NCI-H1105 (cell line): ENCODE measurements around the gene DRD2.

Experiments
- DNase-seq: peaks from one replicate; lab custom pipeline; 2025; lab: John Stamatoyannopoulos, UW

The DRD2 gene

GRCh38 chr11:113446112-113446511 is 29.1 kb downstream of the DRD2 start:
- DNase-seq: no peak

DNA sequence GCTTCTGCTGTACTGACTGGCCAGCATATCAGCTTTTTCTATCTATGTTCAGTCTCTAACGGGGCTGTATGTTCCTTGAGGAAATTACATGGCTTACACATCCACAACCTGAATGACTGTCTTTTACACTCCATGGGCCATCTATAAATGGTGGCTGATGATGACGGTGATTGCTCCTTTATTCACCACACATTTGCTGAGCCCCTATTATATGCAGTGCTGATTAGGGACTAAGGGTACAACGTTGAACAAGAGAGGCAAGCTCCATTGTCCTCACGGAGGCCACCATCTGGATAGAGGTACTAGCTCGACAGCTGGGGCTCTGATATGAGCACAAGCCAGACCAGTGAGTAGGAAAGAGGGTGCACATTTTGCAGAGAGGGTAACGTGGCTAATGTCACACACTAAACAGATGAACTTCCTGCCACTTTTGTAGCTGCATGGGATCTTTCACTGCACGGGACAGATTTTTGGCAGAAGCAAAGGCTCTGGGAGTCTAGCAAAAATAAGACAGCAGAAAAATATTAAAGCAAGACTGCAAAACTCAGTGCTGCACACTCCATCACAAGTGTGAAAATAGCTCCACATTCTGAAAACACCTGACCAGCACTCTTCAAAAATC is 30.6 kb downstream of the DRD2 start:
- DNase-seq: no peak

DNA sequence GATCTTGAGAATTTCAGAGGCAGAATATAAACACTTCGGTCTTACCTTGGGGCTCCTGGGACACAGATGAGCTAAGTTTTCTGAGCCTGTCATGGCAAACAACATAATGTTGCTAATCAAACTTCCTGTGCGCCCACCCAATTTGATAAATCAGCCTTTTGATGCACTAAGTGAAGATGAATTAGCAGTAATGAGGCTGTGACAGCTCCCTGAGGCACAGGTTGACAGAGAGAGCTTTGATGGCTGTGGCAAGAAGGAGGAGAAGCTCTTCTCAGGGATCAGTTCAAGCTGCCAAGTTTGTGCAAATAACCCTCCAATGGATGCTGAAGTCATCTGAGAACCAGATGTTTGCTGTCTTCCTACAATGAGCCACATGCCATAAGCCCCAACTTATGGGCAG is 34.4 kb downstream of the DRD2 start:
- DNase-seq: no peak

DNA sequence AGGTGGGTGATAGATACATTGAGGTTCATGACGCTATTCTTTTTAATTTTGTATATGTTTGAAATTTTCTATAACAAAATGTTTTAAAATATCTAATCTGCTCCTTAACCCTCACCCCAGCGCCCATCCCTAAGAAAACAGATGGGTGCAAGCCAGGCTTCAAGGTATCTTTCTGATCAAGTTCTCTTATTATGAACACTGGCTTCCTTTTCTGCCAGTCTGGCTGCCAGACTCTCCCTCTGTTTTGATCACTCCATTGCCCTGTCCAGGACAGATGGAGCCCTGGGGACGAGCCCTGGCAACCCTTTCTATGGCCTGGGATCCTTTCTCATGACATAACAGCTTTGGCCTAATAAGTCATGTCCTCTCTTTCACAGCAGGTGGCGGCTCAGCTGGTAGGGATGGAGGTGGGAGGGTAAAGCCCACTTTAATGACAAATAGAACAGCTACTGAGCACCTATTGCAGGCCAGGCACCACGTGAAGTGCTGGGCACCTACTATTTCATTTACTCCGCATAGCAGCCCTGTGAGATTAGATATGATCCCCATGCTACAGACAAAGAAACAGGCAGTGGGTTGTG is 38.4 kb downstream of the DRD2 start:
- DNase-seq: no peak

DNA sequence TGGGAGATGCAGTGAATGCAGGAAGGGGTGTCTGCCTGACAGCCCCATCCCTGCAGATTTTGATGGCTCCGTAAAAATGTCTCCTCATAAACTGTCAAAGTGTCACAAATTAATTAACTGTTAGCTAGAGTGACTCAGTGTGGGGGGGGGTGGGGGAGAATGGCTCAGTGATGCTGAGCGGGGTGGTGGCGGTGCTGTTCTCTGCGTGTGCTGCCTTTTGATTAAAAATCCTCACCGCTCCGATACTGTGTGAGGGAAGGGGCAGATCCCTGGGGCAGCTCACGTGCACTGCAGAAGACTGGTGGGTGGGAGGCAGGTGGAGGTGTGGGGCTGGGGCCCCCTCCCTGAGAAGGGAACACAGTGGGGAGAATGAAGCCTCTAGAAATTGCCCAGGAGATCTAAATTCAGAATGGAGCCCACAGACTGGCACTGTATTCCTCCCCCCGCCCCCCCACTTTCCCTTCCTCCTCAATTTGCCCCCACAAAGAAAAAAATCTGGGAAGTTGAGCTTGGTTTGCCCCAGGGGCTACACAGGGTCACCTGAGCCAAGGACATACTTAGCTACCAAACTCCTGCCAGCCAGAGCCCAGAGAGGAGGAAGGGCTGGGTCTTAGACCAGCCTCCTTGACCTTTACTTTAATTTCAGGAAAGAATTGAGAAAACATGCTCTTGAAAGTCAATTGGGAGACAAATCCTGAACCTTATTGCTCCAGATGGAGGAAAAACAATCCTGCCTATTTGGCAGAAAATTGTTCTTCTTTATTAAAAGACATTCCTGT is 39.8 kb downstream of the DRD2 start:
- DNase-seq: no peak

GRCh38 chr11:113431746-113432145 is 43.5 kb downstream of the DRD2 start:
- no peak for DNase-seq

DNA sequence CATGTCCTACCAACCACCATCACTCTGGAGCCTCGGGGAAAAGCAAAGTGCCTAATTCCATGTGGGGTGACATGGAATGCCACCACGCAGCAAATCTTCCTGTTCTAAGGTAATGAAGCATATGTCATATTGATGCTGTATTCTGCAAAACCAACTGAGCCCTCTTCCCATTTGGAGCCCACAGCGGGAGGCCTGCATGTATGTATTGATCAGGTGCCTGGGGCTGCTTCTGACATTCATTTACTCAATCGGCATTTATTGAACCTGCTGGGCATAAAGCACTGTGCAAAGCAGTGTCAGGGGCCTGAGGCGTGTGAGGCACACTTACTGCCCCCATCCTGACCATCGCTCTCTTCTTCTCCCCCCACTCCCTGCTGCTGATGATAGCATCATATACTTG is 48.5 kb downstream of the DRD2 start:
- no peak for DNase-seq

DNA sequence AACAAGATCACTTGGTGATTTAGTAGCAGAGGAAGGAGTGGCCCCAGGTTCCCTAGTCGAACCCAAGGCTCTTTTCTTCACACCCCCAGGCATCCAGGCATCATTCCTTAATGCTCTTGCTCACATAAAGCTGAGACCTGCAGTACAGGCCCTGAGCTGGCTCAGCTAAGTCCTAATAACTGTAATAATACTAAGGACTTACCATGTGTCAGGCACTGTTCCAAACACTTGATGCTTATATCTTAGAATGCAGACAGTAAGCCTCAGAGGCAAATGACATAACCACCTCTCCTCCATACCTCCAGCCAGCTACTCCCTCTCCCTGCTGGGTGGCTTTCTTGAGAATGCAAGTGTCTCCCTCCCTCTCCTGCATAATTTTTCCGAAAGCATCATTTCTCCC is 54.4 kb downstream of the DRD2 start:
- DNase-seq: no peak

GRCh38 chr11:113419454-113420003 is 55.7 kb downstream of the DRD2 start:
- peak; percentile 78 for DNase-seq

DNA sequence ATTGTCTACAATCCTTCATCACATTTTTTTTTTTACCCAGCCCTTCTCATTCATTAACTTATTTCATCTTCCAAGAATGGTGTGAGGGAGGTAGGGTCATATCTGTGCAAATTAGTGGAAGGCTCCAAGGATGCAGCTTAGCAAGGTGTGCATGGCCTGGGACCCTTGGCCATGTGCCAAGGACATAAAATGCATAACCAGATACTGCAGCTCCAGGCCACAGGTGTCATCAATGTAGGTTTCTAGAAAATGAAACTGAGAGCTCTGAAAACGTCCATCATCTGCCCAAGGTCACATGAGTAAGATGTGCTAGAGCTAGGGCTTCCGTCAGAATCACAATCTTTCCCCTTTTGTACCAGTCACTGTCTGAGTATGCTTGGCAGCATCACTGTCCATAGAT is 57.8 kb downstream of the DRD2 start:
- DNase-seq: no peak

DNA sequence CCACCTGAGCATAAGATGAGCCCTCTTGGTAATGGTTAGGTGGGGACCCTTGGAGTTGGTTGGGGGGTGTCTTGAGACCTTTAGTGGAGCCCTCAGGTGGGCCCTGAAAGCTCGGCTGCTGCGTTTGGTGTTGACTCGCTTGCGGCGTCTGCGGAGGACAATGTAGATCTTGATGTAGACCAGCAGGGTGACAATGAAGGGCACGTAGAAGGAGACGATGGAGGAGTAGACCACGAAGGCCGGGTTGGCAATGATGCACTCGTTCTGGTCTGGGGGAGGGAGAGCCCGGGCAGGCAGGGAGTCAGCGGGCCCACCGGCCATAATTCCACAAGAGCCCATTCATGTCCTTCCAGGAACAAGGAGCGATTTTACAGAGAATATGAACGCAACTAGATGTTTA is 59.9 kb downstream of the DRD2 start:
- no peak for DNase-seq

DNA sequence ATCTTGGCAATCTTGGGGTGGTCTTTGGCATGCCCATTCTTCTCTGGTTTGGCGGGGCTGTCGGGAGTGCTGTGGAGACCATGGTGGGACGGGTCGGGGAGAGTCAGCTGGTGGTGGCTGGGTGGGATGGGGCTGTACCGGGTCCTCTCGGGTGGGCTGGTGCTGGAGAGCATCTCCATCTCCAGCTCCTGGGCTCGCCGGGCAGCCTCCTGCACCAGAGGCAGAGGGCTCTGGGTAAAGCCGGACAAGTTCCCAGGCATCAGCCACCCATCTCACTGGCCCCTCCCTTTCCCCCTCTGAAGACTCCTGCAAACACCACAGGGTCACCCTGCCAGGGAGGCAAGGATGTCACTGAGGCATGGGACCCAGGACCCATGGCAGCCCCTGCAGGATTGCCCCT is 62.5 kb downstream of the DRD2 start:
- DNase-seq: no peak

DNA sequence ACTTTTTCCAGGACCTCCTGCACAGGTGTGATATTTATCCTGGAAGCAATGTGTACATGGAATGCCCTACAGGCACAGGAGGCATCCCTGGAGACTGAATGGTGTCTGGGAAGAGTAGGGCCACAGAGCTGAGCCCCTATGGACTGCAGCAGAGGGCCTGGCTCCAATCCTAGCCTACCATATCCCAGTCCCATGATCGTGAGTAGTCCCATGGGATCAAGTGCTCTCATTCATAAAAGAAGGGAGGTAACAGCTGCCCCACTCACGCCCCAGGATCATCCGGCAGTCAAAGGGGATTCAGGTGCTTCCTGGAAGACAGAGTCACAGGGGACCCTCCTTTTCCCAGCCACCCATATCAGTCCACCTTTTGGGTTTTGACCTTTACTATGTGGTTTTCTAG is 63.7 kb downstream of the DRD2 start:
- no peak for DNase-seq

GRCh38 chr11:113410414-113411135 is 64.6 kb downstream of the DRD2 start:
- no peak for DNase-seq

DNA sequence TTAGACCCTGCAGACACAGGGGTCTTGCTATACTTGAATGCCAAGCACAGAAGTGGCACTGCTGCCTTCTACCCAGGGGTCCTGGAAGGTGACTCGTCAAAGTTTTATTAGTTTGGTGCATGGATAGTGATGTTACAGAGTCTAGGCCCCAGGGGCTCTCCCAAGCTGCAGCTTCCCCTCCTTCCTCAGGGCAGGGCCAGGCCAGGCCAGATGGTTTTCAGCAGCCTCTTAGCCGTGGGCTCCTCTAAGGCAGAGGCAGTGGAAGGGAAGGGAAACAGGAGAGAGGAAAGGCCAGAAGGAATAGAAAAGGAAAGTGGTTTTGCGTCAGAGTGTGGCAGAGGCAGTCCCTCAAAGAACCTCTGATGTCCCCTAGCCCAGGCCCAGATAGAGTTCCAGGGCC is 65.7 kb downstream of the DRD2 start:
- DNase-seq: no peak

DNA sequence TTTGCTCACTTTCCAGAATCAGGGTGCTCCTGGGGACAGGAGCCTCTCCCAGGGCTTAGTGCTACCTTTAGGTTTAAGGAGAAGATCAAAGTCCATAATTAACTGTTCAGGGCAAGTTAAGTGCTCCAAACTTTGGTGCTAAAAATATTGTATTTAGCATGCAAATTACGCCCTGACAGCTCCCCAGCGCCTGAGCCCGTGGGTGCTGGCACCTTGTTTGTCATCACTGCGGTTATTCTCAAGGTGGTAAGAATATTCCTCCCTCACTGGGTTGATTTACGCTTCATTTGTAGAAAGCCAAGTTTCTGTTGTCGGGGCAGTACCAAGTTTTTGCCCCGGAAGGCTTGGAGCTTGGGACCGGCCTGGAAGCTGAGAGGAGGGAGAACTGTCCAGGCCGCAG is 66.3 kb downstream of the DRD2 start:
- DNase-seq: no peak

DNA sequence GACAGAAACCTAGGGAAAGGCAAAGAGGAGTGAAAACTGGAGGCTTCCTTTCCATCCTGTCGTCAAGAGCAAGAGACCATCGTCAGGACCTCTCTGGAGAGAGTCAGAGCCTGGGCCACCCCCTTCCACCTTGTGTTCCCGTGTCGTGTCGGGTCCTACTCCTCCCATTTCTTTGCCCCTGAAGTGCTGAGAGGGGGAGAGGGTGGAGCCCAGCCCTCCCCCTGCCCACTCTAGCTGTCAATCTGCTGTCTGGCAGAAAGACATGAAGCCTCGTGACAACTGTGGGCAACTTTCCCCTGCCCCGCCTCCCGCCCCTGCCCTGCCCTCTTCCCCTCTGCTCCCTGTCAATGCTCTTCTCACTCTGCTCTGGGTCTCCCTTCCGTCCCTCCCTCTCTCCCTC is 67.0 kb downstream of the DRD2 start:
- no peak for DNase-seq

DNA sequence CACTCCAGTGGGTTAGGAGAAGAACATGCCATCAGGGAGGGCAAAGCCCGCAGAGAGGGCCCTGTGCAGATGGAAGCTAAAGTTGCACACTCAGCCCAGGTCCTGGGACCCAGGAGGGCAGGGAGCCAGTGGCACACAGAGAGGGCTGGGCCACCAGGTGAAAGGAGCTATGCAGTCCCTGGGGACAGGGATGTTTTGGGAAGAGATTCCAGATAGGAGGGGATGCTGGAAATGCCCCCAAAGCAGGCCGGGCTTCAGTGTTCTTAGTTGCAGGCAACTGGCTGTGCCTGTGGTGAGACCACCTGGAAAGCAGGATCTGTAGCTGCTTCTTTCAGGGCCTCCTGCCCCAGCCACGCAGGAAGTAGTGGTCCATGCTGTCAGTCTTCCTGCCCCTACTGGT is 68.0 kb downstream of the DRD2 start:
- no peak for DNase-seq

GRCh38 chr11:113405724-113406478 is 69.3 kb downstream of the DRD2 start:
- no peak for DNase-seq

DNA sequence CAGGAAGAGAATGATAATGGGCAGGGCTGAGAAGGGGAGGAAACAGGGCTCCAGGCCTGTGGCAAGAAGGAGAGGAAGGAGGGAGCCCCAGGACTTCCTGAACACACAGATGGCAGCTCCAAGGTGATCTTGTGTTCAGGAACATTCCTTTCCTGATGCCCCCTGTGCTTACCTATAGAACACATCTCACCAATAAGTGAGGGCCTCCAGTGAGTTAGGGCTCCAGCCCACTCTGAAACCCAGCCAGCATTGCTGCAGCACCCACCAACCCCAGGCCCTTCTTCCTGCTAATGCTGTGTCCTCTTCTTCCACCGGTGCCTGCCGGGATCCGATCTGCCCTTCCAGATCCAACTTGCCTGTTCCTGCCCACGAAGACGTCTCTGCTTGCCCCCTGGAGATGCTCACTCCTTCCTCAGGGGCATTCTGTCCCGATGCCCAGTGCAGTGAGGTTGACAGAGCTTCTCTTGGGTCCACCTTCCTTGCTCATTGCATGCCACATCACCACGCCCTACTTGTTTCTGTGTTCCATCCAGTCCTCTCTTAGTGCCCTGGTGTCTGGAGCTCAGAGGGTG is 70.3 kb downstream of the DRD2 start:
- no peak for DNase-seq

DNA sequence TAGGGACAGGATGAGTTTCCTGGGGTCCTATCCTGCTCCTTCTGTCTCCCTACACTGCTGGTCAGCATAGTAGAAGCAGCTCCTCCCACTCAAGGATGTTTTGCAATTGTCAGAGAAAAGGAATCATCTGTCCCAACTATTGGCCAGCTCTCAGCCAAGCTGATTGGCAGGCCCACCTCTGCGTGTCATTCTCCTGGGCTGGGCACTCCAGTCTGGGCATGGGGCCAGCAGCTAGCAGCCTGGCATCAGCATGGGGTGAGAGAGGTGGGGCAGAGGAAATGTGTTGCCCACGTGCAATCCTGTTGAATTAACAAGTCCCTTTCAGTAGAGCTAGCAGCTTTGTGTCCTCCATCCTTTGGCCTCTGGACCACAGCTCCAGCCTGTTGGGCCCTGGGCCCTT is 73.5 kb downstream of the DRD2 start:
- peak; percentile 96 for DNase-seq
